GM21825 (cell line): ENCODE data around the gene GAS2L2.
"Not testable (repeated sequence)": the region's sequence is repeated elsewhere in the genome, so short reads cannot be mapped to it uniquely, and the experiment has no call there.

Source experiments
- ATAC-seq: cut with Tn5 transposase; IDR thresholded peaks from one replicate; pipeline ENCODE4 v1.9.1; 2021; ENCODE audit warnings: mild to moderate bottlenecking, moderate library complexity; ENCODE audit not compliant: unreplicated experiment

GAS2L2 gene

DNA sequence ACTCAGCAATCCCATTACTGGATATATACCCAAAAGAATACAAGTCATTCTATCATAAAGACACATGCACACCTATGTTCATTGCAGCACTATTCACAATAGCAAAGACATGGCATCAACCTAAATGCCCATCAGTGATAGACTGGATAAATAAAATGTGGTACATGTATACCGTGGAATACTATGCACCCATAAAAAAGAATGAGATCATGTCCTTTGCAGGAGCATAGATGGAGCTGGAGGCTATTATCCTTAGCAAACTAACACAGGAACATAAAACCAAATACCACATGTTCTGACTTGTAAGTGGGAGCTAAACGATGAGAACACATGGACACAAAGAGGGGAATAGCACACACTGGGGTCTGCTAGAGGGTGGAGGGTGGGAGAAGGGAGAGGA is 49.7 kb downstream of the GAS2L2 start:
- not testable (repeated sequence) for ATAC-seq

DNA sequence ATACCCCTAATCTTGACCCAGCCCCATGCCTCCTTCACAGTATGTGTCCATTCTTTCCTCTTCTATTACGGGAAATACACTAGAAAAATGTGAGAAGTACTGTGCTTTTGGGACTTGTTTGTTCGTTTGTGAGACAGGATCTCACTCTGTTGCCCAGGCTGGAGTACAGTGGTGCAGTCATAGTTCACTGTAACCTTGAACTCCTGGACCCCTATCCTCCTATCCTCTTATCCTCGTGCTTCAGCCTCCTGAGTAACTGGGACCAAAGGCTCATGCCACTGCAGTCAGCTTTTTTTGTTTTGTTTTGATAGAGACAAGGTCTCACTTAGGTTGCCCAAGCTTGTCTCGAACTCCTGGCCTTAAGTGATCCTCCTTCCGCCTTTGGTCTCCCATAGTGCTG is 51.5 kb downstream of the GAS2L2 start:
- ATAC-seq, result no peak

DNA sequence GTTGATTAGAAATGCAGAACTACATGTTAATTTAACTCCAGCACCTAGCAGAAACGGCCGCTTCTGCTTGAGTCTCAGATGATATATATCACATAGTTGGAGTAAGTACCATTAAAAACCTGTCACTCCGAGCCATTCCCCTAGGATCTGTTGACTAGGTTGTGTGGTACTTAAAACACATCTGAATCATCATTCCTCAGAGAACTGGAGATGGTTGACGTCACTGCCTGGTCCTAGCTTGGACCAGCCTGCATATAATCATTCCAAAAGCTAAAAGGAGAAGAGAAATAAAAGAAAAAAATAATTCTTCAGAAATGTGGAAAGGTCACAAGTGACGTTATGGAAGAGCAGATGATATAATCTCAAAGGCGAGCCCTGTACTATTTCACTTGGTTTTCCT is 52.9 kb downstream of the GAS2L2 start:
- no peak for ATAC-seq

DNA sequence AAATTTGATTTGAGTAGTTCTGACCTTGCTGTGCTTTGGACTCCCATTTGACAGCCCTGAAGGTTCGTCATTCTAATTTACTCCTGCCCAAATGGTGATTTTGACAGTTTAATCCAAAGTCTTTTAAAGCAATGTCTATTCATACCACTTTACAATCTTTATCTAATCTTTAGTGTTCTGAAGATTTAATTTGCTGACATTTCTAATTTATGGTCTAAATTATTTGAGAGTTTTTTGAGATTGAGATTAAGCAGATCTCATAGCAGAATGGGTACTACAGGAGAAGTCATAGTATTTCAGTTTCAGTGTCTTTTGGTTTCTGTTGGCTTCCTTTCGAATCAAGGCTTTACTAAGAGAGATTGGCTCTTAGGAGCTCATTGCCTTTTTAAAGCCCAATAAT is 54.2 kb downstream of the GAS2L2 start:
- ATAC-seq, result no peak

DNA sequence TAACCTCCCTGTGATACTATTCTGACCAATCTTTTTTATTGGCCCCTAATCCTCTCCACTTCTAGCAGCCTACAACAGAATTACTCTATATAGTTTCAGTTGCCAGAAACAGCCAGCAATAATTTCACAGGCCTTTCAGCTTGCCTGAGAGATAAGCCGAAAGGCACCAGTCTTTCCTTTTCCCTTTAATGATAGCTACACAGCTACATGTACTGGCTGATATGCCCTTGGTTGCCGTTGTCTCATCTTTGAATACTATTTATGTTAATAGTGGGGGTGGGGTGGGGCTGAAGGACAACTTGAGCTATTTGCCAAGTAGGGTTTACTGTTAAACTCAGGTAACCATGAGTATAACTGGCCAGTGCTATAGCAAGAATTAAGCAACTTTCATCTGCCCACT is 57.4 kb downstream of the GAS2L2 start:
- ATAC-seq, result no peak

DNA sequence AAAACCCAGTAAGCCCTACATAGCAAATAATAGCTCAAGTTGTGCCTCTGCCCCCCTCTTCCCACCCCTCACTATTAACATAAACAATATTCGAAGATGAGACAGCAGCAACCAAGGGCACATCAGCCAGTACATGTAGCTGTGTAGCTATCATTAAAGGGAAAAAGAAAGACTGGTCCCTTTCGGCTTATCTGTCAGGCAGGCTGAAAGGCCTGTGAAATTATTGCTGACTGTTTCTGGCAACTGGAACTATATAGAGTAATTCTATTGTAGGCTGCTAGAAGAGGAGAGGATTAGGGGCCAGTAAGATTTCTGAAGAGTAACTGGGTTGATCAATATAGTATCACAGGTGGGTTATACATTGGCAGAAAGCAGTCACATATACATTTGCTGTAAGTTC is 58.1 kb downstream of the GAS2L2 start:
- no peak for ATAC-seq
